H4 (cell line): ENCODE results near the gene CRAMP1. TPM values are rescaled to one million over a fixed set of nuclear protein-coding genes. Genes with fewer than 3 reads are reported as not detected.
"Not testable (repeated sequence)": the region's sequence is repeated elsewhere in the genome, so short reads cannot be mapped to it uniquely, and the experiment has no call there.

Source experiments
- DNase-seq: peaks from one replicate; pipeline ENCODE4 v3.0.0-alpha.2; 2015; ENCODE audit warnings: low spot score
- total RNA-seq: library from RNA; depleted of rRNA; stranded (reverse); fragments of >200 nt; shearing (Covaris generic); gene quantifications from 2 replicates; pipeline ENCODE4 v1.2.3, GENCODE V29; 2014

The CRAMP1 gene
- total RNA-seq, 1 experiment from 2014 or later: 3.1 TPM

DNA sequence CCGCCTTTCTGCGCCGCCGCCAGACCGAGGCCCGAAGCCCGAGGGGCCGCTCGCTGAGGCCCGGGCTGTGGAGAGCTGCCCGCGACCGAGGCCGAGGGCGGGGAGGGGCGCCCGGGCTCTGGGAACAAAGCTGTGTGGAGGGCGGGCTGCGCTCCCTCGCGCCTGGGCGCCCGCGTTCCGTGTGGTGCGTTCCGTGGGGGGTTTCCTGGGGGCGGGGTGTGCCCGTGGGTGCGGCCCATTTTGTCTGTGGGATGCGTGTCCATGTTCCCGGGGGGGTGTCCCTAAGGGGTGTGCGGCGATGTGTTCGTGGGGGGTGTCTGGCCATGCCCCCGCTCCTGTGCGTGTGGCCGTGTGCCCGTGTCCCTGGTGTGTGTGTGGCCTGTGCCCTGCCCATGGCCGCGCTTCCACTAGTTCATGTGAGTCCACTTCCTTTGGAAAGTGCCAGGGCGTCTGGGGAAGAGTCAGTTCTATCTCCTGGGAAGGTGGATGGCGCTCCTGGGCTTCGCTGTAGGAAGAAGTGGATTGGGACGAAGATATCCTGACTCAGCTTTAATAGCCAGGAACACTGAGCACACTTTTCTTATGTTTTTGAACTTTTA lies 66.4 kb downstream of the CRAMP1 start:
- no peak for DNase-seq

DNA sequence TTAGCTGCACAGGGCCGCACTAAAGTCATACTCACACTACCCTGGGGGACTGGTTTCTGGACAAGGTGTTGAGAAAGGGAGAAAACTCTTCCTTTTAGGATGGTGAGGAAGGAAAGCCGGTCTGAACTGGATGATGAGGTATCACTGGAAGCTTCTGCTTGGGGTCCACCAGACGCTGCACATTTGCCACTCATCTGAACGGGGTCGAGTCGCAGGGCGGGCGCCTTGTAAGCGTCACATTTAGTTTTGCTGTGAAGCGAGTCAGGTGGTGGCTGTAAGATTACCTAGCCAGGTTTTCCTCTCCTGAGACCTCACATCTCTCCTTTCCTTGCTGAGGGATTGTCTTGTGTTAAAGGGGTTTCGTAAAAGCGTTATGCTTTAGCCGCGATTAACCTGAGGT lies 68.2 kb downstream of the CRAMP1 start:
- no peak for DNase-seq

DNA sequence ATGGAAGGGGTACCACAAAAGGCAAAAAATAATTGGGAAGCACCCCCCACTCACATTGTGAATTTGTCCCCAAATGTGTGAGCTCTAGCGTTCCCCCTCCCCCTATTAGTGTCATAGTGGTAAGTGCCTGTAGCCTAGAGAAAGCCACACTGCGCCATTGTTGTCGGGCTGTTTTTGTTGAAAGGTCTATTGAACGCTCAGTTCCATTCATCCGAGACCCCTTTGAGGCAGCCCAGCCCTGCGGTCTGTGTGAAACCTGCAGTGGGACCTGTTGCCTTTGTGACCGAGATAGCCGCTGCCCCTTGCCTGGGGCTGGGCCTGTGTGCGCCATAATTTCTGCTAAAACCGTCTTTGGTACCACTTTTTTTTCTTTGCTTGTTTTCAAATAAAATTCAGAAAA lies 68.9 kb downstream of the CRAMP1 start:
- no peak for DNase-seq

DNA sequence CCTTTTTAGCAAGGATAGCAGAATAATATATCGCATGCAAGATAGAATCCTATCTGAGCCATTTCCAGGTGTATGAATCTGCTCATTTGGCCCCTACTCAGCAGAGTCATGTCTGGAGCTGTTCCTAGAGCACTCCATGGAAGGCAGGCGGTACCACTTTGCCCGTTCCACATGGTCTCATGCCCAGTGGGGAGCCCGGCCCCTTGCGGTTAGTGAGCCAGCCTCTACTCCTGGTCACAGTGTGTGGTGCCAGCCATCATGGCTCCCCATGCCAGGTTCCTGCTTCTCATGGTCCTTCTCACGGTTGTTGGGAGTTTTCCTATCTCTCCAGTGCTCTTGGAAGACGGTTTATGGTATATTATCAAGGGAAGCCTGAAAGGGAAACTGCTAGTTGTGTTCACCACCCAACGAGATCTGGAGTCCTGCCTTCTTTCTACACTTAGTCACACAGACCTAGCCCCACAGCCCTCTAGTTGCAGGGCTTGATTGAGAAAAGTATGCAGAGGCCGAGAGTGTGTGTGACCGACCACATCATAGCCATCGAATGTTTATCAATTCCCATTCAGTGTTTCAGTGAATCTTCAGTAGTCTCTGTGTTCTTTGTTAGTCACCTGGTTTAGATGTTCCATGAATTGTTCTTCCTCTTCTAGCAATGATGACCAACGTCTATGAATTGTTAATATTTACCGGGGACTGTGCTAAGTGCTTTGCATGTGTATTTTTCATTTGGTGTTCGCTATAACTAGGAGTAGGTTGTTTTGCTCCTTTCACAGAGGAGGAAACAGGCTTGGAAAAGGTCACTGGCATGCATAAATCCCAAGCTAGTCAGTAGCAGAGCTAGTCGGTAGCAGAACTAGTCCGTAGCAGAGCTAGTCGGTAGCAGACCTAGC lies 75.5 kb downstream of the CRAMP1 start:
- DNase-seq: no peak

DNA sequence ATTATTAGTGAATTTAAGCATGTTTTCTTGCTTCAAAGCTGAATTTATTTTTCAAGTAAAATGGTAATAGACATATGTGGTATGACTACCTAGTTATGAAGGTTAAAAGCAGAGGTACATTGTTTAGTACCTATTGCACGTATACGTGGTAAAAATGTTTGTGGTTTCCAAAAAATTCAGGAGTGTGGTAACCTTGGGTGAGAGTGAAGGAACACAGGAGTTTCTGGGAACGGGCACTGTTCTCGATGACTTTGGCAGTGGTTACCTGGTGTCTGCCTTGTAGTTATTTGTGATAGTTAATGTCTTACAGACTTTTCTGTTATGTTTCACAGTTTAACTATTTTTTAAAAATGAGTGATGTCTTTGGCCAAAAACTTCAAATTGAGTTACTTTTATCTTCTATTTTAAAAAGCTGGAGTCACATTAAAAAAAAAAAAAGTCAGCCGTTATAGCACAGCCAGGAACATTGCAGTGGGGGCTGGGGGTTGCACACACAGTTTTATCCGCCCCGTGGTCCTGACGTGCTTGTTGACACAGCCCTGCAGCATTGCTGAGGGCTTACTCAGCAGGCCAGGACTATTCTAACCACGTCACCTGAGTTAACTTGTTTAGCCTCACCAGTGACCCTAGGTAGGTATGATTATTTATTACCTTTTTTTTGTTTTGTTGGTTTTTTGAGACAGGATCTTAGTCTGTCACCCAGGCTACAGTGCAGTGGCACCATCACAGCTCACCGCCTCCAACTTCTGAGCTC lies 76.8 kb downstream of the CRAMP1 start:
- peak; percentile 44 for DNase-seq

DNA sequence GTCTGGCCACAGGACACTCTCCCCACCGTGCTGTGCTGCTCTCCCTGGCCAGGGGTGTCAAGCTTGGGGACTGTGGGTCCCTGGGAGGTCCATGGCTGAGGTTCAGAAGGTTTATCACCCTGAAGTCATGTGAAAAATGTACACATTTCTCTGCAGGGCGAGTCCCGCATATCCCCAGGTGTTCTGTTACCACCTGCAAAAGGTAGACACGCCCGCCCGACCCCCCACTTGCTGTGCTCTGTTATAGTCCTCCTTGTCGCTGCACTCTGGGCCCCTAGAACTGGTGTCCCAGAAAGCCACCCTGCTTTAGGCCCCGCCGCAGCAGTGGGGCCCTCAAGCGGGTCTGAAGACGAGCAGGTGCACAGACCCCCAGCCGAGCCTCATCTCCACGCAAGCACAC lies 77.7 kb downstream of the CRAMP1 start:
- DNase-seq: no peak

DNA sequence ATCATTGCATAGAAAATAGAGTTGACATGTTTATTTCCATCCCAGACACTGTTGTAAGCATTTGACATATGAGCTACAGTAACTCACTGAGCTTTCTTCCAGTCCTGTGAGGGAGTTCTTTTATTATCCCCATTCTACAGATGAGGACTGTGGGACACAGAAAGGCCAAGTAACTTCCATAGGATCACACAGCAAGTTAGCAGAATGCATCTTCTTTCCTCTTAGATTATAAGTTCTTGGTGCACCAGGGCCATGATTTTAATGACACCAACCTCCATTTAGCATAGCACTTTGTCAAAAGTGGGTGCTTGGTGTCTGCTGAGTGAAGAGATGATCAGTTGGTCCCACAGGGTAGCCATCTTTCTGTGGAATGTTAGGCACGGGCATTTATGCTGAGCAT lies 78.7 kb downstream of the CRAMP1 start:
- no peak for DNase-seq

DNA sequence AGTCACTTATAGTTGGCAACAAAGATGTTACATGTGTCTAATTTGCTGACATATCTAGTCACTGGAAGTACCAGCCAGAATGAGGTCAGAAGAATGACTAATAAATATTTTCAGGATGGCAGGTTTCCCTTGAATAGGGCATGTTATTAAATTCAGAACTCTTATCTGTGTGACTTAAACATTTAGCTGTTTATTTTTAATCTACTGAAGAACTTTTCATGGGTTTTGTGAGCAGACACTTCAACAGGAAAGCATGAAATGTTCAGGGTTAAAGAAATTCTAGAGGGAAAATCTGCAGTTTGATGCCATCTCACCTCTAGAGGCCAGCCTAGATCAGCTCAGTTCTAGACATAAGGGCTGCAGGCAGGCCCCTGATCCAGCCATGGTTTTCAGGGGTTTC lies 79.1 kb downstream of the CRAMP1 start:
- no peak for DNase-seq

DNA sequence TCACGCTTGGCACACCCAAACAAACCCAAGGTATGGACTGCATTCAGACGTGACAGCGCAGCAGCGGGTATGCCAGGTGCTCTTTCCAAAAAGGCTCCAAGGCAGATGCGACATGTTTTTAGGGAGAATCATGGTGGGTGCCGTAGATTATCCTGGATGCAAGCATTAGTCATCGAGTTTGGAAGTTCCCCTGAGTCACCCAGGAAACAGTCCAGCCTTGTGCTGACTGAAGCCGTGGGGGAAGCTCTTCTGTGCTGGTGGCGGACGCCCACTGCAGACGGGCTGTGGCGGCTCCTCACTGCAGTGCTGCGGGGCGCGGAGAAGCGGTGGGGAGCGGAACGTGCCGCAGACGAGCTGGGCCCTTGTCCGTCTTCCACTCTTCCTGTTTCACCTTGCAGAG lies 79.8 kb downstream of the CRAMP1 start:
- no peak for DNase-seq

DNA sequence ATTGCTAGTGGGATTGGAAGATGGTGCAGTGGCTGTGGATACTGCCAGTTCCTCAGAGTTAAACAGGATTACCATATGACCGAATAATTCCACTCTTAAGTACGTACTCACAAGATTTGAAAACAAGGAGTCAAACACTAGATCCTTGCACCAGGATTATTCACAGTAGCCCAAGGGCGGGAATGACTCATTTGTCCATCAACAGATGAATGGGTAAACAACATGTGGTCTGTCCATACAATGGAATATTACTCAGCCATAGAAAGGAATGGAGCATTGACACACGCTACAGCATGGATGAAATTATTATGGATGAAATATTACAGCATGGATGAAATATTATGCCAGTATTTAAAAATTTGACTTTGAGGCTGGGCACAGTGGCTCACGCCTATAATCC lies 84.7 kb downstream of the CRAMP1 start:
- no peak for DNase-seq

DNA sequence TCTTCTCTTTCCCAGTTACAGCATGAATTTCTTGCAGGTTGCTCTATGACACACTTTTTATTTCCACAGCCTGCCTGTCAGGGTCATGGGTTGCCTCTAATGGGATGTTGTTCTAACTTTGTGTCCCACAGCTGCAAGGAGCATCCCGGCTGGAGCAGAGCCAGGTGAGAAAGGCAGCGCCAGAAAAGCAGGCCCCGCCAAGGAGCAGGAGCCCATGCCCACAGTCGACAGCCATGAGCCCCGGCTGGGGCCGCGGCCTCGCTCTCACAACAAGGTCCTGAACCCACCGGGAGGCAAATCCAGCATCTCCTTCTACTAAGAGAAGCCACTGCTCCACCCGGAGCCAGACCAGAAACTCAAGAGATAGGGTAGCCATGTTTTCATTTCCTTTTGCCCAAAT lies 86.5 kb downstream of the CRAMP1 start:
- no peak for DNase-seq

DNA sequence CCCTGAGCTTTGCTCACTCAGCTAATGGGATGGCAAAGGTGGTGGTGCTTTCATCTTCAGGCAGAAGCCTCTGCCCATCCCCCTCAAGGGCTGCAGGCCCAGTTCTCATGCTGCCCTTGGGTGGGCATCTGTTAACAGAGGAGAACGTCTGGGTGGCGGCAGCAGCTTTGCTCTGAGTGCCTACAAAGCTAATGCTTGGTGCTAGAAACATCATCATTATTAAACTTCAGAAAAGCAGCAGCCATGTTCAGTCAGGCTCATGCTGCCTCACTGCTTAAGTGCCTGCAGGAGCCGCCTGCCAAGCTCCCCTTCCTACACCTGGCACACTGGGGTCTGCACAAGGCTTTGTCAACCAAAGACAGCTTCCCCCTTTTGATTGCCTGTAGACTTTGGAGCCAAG lies 88.1 kb downstream of the CRAMP1 start:
- DNase-seq: no peak

DNA sequence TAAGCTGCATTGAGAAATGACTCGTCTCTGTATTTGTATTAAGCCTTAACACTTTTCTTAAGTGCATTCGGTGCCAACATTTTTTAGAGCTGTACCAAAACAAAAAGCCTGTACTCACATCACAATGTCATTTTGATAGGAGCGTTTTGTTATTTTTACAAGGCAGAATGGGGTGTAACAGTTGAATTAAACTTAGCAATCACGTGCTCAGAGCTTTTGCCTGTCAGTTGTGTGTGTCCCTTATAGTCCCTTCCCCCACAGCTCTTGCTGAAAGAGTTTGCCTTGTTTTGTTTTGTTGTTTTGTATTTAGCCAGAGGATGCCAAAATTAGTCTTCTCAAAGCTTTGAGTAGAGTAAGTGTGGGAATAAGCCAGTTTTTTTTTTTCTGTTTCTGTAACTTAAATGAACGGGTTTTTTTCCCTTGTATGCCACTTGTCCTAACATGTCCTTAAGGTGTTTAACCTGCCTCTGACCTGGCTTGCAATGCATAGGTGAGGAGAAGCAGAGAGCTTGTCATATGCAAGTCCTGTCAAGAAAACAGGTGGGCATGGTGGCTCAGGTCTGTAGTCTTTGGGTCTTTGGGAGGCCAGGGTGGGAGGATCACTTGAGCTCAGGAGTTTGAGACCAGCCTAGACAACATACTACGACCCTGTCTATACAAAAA lies 89.2 kb downstream of the CRAMP1 start:
- DNase-seq: no peak

DNA sequence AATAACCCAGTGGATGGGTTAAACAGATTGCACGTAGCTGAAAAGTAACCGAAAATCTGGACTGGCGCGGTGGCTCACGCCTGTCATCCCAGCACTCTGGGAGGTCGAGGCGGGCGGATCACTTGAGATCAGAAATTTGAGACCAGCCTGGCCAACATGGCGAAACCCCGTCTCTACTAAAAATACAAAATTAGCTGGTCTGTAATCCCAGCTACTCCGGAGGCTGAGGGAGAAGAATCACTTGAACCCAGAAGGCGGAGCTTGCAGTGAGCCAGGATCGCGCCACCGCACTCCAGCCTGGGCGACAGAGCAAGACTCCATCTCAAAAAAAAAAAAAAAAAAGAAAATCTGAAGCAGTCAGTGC lies 93.1 kb downstream of the CRAMP1 start:
- not testable (repeated sequence) for DNase-seq

DNA sequence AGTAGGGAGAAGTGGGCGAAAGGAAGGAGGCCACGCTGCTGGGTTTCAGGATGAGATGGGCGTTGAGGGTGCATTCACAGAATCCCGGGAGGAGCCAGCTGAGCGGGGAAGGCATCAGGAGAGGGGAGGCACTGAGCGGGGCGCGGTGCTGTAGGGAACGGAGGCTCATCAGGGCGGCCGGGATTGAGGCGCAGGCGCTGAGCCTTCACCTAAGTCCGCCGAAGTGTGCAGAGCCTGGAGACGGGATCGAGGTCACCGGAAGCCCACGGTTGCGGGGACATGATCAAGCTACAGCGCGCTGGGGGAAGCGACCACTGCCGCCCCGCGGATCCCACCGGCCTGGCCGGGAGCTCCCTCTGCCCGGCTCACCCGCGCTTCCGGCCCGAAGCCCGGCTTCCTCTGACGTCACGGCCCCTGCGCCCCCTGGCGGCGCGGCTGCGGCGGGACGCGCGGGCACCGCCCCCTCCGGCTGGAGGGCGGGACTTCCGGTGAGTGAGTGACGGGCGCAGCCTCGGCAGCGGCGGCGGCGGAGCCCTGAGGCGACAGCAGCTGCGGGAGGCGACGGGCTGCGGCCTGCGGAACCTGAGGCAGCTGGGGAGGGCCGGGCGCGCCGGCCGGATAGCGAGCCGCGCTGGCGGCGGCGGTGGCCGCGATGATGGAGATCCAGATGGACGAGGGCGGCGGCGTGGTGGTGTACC lies 93.7 kb downstream of the CRAMP1 start, which contains the start of gene MAPK8IP3:
Gene MAPK8IP3 (plus strand): TSS at position 508 of the 698 bp plus-strand sequence. CDS start 145 bp downstream, at position 653.
- peak; percentile 70 for DNase-seq

DNA sequence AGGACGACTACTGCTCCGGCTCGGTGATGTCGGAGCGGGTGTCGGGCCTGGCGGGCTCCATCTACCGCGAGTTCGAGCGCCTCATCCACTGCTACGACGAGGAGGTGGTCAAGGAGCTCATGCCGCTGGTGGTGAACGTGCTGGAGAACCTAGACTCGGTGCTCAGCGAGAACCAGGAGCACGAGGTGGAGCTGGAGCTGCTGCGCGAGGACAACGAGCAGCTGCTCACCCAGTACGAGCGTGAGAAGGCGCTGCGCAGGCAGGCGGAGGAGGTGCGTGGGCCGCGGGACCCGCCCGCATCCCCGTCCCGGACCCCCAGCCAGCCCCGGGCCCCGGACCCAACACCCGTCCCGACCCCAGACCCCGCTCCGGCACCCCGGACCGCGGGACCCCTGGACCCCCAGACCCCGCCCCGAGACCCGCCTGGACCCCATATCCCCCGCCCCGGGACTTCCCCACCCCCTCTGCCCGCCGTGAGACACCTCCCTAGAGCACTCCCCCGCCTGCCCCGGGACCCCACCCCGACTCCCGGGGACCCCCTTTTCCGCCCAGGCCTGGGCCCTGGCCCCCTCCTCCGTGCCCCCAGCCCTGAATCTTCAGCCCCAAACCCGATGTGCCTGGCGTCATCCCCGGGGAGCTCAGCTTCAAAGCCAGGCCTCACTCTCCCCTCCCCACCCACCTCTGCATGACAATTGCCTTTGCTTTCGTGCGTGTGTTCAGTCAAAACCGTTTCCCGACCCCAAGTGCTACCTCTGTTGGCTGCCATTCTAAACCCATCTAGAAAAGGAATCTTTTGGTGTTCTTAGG lies 94.4 kb downstream of the CRAMP1 start:
- peak; percentile 23 for DNase-seq

DNA sequence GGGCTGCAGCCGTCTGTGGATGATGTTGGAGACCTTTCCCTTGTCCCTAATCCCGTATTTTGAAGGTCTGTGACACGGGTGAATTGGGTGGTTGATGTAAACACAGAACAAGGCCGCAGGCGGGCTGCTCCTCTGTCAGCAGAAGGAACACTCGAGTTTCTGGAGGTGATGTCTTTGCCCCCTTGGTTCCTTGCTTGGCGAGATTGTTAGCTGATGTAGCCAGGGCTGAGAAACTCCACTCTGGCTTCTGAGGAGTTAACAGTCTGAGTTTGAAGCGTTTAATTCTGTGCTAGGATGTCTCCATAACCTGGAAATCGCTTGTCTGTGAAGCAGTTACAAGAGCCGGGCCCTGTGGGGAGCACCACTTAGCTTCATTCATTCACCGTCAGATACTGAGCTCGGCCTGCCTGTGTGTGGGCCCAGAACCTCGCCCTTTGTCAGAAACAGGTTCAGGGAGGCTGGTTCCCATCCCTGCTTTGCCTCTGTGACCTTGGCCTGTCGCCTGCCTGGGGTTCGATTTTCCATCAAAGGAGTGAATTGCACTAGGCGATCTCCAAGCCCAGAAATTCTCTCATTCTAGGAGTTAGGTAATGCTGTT lies 95.1 kb downstream of the CRAMP1 start:
- no peak for DNase-seq

DNA sequence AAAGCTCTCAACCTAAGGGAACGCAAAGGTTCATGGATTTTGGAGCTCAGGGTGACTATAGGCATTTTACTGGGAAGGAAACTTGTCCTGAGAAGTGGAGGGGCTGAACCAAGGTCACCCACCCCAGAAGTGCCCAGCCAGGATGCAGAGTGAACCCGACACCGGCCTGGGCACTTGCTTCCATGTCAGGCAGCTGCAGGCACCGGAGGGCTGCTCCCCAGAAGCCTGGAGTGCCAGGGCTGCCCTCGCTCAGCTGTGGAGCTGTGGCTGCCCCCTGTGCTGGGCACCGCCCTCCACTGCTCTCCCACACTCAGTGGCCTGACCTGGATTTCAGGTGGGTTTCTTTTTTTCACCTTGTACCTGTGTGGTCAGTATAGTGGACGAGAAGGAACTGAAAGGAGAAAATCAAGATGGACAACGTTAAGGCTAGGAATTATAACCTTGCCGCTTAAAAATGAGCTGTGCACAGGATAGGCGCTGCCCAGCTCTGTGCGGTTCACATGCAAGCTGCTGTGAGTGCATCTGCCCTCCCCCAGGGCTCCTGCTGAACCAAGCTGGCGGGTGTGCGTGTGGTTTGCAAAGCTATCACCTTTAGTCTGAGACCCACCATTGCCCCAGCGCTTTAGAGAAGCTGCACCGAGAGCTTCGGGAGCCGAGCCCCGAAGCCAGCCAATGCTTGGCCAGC lies 96.1 kb downstream of the CRAMP1 start:
- DNase-seq: no peak

DNA sequence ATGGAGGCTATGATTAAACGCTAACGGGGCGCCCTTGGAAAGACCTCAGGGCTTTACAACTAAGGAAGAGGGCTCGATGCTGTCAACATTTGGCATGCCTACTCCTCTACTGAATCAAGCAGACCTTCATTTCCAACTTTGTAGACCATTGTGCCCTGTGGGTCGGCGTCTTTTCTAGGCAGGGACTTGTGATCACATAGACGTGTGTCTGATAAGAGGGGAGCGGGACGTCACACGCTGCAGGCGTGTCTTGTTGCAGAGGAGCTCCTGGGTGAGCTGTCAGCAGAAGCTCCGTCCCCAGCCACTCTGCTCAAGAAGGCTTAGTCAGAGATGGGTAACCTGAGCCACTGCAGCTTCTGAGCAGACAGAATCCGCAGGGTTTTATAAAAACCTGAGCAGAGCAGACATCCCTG lies 96.6 kb downstream of the CRAMP1 start:
- no peak for DNase-seq

DNA sequence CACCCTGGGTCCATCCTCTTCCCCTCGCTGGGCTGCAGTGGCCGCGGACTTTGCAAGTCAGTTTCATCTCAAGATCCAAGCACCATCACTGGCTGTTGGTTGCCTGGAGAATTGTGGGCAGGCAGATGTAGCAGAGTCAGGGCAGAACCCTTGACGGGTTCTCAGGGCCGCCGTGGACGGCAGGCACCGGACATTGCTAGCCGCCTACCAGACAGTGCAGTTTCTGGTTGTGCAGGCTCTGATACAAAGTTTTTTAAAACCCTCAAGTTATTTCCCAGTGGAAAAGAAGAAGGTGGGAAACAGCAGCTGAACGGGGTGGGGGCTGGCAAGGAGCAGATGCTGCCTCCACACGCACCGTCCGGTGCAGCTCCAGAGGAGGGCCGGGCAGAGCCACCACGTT lies 97.2 kb downstream of the CRAMP1 start:
- no peak for DNase-seq
